NT2/D1 (cell line): ENCODE data around the gene TMEM114.

Experiments
- YY1 ChIP-seq: IDR thresholded peaks from 2 replicates; pipeline ENCODE4 v1.6.1; 2011; ENCODE audit not compliant: insufficient read length, insufficient read depth
- ZNF274 ChIP-seq: IDR thresholded peaks from 2 replicates; pipeline ENCODE4 v1.6.1; 2011; ENCODE audit warnings: mild to moderate bottlenecking, low read depth, low read length

- TF ChIP-seq YY1 (no peak), ZNF274 (no peak)
These were observed 5.5 kb upstream of the TMEM114 start for GRCh38 chr16:8595783-8596182.
